GM12873 (cell line): Measurements from ENCODE around the gene MLXIPL.

Experiments used
- TF ChIP-seq, protein P1 (sequence below): IDR thresholded peaks from 2 replicates; pipeline ENCODE4 v1.5.1; 2012; ENCODE audit warnings: low read depth, mild to moderate bottlenecking, moderate library complexity, low read length, control low read depth; ENCODE audit not compliant: insufficient read depth; ENCODE audit errors: missing control alignments

The MLXIPL gene

DNA sequence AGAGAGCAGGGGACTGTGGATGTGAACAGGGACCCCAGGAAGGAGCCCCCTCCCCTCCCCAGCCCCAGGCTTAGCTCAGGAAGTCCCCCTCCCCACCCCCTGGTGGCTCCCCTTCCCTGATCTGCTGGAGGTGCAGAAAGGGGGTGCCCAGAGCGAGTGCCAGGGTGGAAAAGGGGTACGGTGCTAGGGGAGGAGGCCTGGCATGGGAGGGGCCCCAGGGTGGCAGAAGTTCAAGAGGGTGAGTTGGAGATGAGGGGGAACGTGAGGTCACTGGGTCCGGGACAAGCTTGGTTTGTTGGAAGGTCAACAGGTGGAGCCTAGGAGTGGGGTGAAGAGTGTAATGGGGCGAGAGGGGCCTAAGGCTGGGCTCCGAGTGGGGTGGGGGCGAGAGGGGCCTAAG is 24.4 kb downstream of the MLXIPL start:
- TF ChIP-seq, protein P1, sequence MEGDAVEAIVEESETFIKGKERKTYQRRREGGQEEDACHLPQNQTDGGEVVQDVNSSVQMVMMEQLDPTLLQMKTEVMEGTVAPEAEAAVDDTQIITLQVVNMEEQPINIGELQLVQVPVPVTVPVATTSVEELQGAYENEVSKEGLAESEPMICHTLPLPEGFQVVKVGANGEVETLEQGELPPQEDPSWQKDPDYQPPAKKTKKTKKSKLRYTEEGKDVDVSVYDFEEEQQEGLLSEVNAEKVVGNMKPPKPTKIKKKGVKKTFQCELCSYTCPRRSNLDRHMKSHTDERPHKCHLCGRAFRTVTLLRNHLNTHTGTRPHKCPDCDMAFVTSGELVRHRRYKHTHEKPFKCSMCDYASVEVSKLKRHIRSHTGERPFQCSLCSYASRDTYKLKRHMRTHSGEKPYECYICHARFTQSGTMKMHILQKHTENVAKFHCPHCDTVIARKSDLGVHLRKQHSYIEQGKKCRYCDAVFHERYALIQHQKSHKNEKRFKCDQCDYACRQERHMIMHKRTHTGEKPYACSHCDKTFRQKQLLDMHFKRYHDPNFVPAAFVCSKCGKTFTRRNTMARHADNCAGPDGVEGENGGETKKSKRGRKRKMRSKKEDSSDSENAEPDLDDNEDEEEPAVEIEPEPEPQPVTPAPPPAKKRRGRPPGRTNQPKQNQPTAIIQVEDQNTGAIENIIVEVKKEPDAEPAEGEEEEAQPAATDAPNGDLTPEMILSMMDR = no peak

GRCh38 chr7:73599151-73599882 is 25.0 kb downstream of the MLXIPL start:
- TF ChIP-seq, protein P1 = no peak

GRCh38 chr7:73597978-73598782 is 26.1 kb downstream of the MLXIPL start:
- TF ChIP-seq, protein P1 = no peak

- TF ChIP-seq, protein P1 = no peak
These were observed 27.9 kb downstream of the MLXIPL start for GRCh38 chr7:73596191-73597065.

GRCh38 chr7:73595358-73595757 is 29.0 kb downstream of the MLXIPL start:
- TF ChIP-seq, protein P1 = no peak

GRCh38 chr7:73593207-73594045 is 30.9 kb downstream of the MLXIPL start:
- TF ChIP-seq, protein P1 = peak; percentile 8
